Stimulated activated naive CD8-positive, alpha-beta T cell treated with anti-CD3 and anti-CD28 coated beads, Interleukin-15, amount 100 ng/mL, for 72 hours (primary cell): ENCODE measurements around the gene SEC61A1.

Source experiments
- ATAC-seq: fragments of 150-1000 bp; cut with Tn5 transposase; 2 replicates; pipeline ENCODE4 v1.10.0; 2021; ENCODE audit warnings: mild to moderate bottlenecking, moderate library complexity
- DNase-seq, 2 donors: peaks; one replicate each; pipeline ENCODE4 v3.0.0; 2021 to 2022
- H3K27ac Mint-ChIP-seq, 2 donors: one replicate each; pipeline ENCODE4 v1.8.0; 2022; ENCODE audit warnings: mild to moderate bottlenecking in 2 of 2, mixed read lengths in 2 of 2, moderate library complexity in 2 of 2
- H3K27me3 Mint-ChIP-seq: one replicate; pipeline ENCODE4 v1.8.0; 2022; ENCODE audit warnings: mixed read lengths
- H3K4me1 Mint-ChIP-seq: one replicate; pipeline ENCODE4 v1.8.0; 2022; ENCODE audit warnings: mild to moderate bottlenecking, mixed read lengths
- H3K4me3 Mint-ChIP-seq, 2 donors: one replicate each; pipeline ENCODE4 v1.8.0; 2022; ENCODE audit warnings: mild to moderate bottlenecking in 2 of 2, mixed read lengths in 2 of 2, moderate library complexity in 1 of 2
- H3K9me3 Mint-ChIP-seq, 2 donors: one replicate each; pipeline ENCODE4 v1.8.0; 2022; ENCODE audit warnings: mixed read lengths in 2 of 2

The SEC61A1 gene

GRCh38 chr3:128051837-128052594 lies at the start of gene SEC61A1:
Gene SEC61A1 (plus strand): TSS chr3:128052437. CDS start chr3:128052553, 116 bp downstream.
- Mint-ChIP-seq H3K4me1 (peaks cover 43% of the 10 kb centered on the region), H3K4me3 (peak within 1 kb of the TSS; percentile 94 to 98), H3K9me3 (no peaks in the 10 kb centered on the region), H3K27me3 (no peaks in the 10 kb centered on the region), H3K27ac (peak within 1 kb of the TSS; percentile 99)
- DNase-seq: peak; percentile 95
- ATAC-seq: peak; percentile 97

GRCh38 chr3:128004661-128005060 lies 47.6 kb upstream of the SEC61A1 start:
- DNase-seq: no peak
- Mint-ChIP-seq H3K27me3 (peaks cover 9% of the 10 kb centered on the region), H3K9me3 (no peaks in the 10 kb centered on the region), H3K4me3 (no peak overlapping the region), H3K4me1 (no peaks in the 10 kb centered on the region), H3K27ac (no peak overlapping the region)
- ATAC-seq: no peak

GRCh38 chr3:128006061-128007032 lies 45.9 kb upstream of the SEC61A1 start:
- peaks cover 2% of the 10 kb centered on the region for H3K4me1 Mint-ChIP-seq
- DNase-seq: no peak
- no peaks in the 10 kb centered on the region for H3K9me3 Mint-ChIP-seq
- H3K27ac Mint-ChIP-seq: no peak overlapping the region
- no peak overlapping the region for H3K4me3 Mint-ChIP-seq
- peaks cover 14% of the 10 kb centered on the region for H3K27me3 Mint-ChIP-seq
- ATAC-seq: no peak

GRCh38 chr3:128007033-128007424 lies 45.2 kb upstream of the SEC61A1 start:
- Mint-ChIP-seq H3K9me3 (no peaks in the 10 kb centered on the region), H3K27me3 (peaks cover 14% of the 10 kb centered on the region), H3K27ac (no peak overlapping the region), H3K4me3 (no peak overlapping the region), H3K4me1 (peaks cover 6% of the 10 kb centered on the region)
- no peak for ATAC-seq
- no peak for DNase-seq

- no peak for DNase-seq
- no peaks in the 10 kb centered on the region for H3K9me3 Mint-ChIP-seq
- peaks cover 14% of the 10 kb centered on the region for H3K27me3 Mint-ChIP-seq
- H3K4me1 Mint-ChIP-seq: peaks cover 6% of the 10 kb centered on the region
- no peak overlapping the region for H3K27ac Mint-ChIP-seq
- H3K4me3 Mint-ChIP-seq: no peak overlapping the region
- ATAC-seq: peak; percentile 31
Observed at GRCh38 chr3:128009952-128010846, 42.0 kb upstream of the SEC61A1 start.

GRCh38 chr3:128011140-128011539 lies 41.1 kb upstream of the SEC61A1 start:
- peak in 1 of 2 donors; percentile 8 for DNase-seq
- no peak for ATAC-seq
- H3K27me3 Mint-ChIP-seq: peaks cover 14% of the 10 kb centered on the region
- H3K4me1 Mint-ChIP-seq: peaks cover 6% of the 10 kb centered on the region
- H3K27ac Mint-ChIP-seq: peak overlapping the region in 1 of 2 donors; percentile 54
- no peak overlapping the region for H3K4me3 Mint-ChIP-seq
- no peaks in the 10 kb centered on the region for H3K9me3 Mint-ChIP-seq

- no peaks in the 10 kb centered on the region for H3K9me3 Mint-ChIP-seq
- no peak overlapping the region for H3K4me3 Mint-ChIP-seq
- H3K27ac Mint-ChIP-seq: no peak overlapping the region
- DNase-seq (no peak), ATAC-seq (no peak)
- H3K27me3 Mint-ChIP-seq: peaks cover 9% of the 10 kb centered on the region
- peaks cover 6% of the 10 kb centered on the region for H3K4me1 Mint-ChIP-seq
Observed at GRCh38 chr3:128012050-128012449, 40.2 kb upstream of the SEC61A1 start.

- no peak for ATAC-seq
- no peak overlapping the region for H3K4me3 Mint-ChIP-seq
Observed at GRCh38 chr3:128014548-128014947, 37.7 kb upstream of the SEC61A1 start.

GRCh38 chr3:128016502-128016901 lies 35.7 kb upstream of the SEC61A1 start:
- ATAC-seq (no peak), DNase-seq (no peak)
- H3K4me3 Mint-ChIP-seq: no peak overlapping the region
- H3K9me3 Mint-ChIP-seq: no peaks in the 10 kb centered on the region
- H3K27ac Mint-ChIP-seq: no peak overlapping the region
- H3K4me1 Mint-ChIP-seq: peaks cover 3% of the 10 kb centered on the region
- no peaks in the 10 kb centered on the region for H3K27me3 Mint-ChIP-seq

More at GRCh38 chr3:128014548-128014947, 37.7 kb upstream of the SEC61A1 start:
- Mint-ChIP-seq H3K4me1 (peaks cover 6% of the 10 kb centered on the region), H3K9me3 (no peaks in the 10 kb centered on the region), H3K27ac (no peak overlapping the region), H3K27me3 (peaks cover 5% of the 10 kb centered on the region)
- DNase-seq: no peak

GRCh38 chr3:128021768-128022372 lies 30.4 kb upstream of the SEC61A1 start:
- Mint-ChIP-seq H3K9me3 (no peaks in the 10 kb centered on the region), H3K4me1 (no peaks in the 10 kb centered on the region), H3K27ac (no peak overlapping the region), H3K27me3 (peaks cover 7% of the 10 kb centered on the region), H3K4me3 (no peak overlapping the region)
- DNase-seq (no peak), ATAC-seq (no peak)

- no peaks in the 10 kb centered on the region for H3K27me3 Mint-ChIP-seq
- ATAC-seq (no peak), DNase-seq (no peak)
- no peaks in the 10 kb centered on the region for H3K4me1 Mint-ChIP-seq
- no peak overlapping the region for H3K27ac Mint-ChIP-seq
- no peak overlapping the region for H3K4me3 Mint-ChIP-seq
- H3K9me3 Mint-ChIP-seq: no peaks in the 10 kb centered on the region
Observed at GRCh38 chr3:128033102-128033501, 19.1 kb upstream of the SEC61A1 start.

GRCh38 chr3:128036119-128036518 lies 16.1 kb upstream of the SEC61A1 start:
- Mint-ChIP-seq H3K4me3 (no peak overlapping the region), H3K4me1 (no peaks in the 10 kb centered on the region)

GRCh38 chr3:128040041-128040440 lies 12.2 kb upstream of the SEC61A1 start:
- no peak for ATAC-seq
- no peaks in the 10 kb centered on the region for H3K27me3 Mint-ChIP-seq
- no peak overlapping the region for H3K4me3 Mint-ChIP-seq
- DNase-seq: no peak
- H3K9me3 Mint-ChIP-seq: no peaks in the 10 kb centered on the region
- no peaks in the 10 kb centered on the region for H3K4me1 Mint-ChIP-seq
- no peak overlapping the region for H3K27ac Mint-ChIP-seq

More at GRCh38 chr3:128036119-128036518, 16.1 kb upstream of the SEC61A1 start:
- no peak for ATAC-seq
- no peak for DNase-seq
- Mint-ChIP-seq H3K9me3 (no peaks in the 10 kb centered on the region), H3K27ac (no peak overlapping the region), H3K27me3 (no peaks in the 10 kb centered on the region)

GRCh38 chr3:128040660-128041059 lies 11.6 kb upstream of the SEC61A1 start:
- no peaks in the 10 kb centered on the region for H3K4me1 Mint-ChIP-seq
- no peaks in the 10 kb centered on the region for H3K9me3 Mint-ChIP-seq
- no peak overlapping the region for H3K27ac Mint-ChIP-seq
- ATAC-seq (no peak), DNase-seq (no peak)
- H3K27me3 Mint-ChIP-seq: no peaks in the 10 kb centered on the region
- H3K4me3 Mint-ChIP-seq: no peak overlapping the region

- Mint-ChIP-seq H3K4me1 (no peaks in the 10 kb centered on the region), H3K27me3 (no peaks in the 10 kb centered on the region), H3K27ac (peak overlapping the region in 1 of 2 donors; percentile 54), H3K9me3 (no peaks in the 10 kb centered on the region), H3K4me3 (no peak overlapping the region)
- ATAC-seq (no peak), DNase-seq (no peak)
Observed at GRCh38 chr3:128041344-128041743, 10.9 kb upstream of the SEC61A1 start.
